Stomach (tissue), 4 donors: ENCODE measurements around the gene CFB.

Experiments used
- CTCF ChIP-seq, 7 experiments: fragments of 450-650 bp in 4 of 7; fragments of 200-600 bp in 3 of 7; sonication (generic) in 3 of 7; IDR thresholded peaks; one replicate each; pipeline ENCODE4 v1.5.1; 2016 to 2019; ENCODE audit warnings: antibody characterized with exemption in 7 of 7, control low read depth in 2 of 7, mild to moderate bottlenecking in 1 of 7
- POLR2A ChIP-seq, 4 donors: fragments of 450-650 bp; IDR thresholded peaks; one replicate each; pipeline ENCODE4 v1.6.1; 2016; ENCODE audit warnings: antibody characterized with exemption in 4 of 4, control low read depth in 2 of 4, mild to moderate bottlenecking in 1 of 4, moderate library complexity in 1 of 4
- POLR2AphosphoS5 ChIP-seq, 3 donors: sonication (generic); formaldehyde crosslinking; IDR thresholded peaks; one replicate each; pipeline ENCODE4 v1.6.1; 2016; ENCODE audit warnings: antibody characterized with exemption in 3 of 3

GRCh38 chr6:31971993-31972708 is 26.3 kb downstream of the CFB start, which contains the start of gene DXO:
- TF ChIP-seq CTCF (IDR thresholded peaks at IDR 0.05) (no peak), POLR2AphosphoS5 (IDR thresholded peaks at IDR 0.05) (peak; percentile 34 to 92 (median 86)), POLR2A (IDR thresholded peaks at IDR 0.05) (no peak)
